Activated gamma-delta T cell treated with anti-CD3 and anti-CD28 coated beads, Interleukin-2, amount 50 U/mL, for 16 hours (primary cell): Measurements from ENCODE around the gene CAPG.
"Not testable (repeated sequence)": the region's sequence is repeated elsewhere in the genome, so short reads cannot be mapped to it uniquely, and the experiment has no call there.

Experiments
- DNase-seq: peaks from one replicate; pipeline ENCODE4 v3.0.0-alpha.2; 2020; ENCODE audit warnings: low read depth

CAPG gene

GRCh38 chr2:85409845-85410583, at the start of gene CAPG:
Gene CAPG, minus strand, starts transcription at chr2:85410366. Its CDS starts 8,221 bp downstream, at chr2:85402145.
- no peak for DNase-seq

GRCh38 chr2:85459771-85460170, 49.6 kb upstream of the CAPG start:
- no peak for DNase-seq

GRCh38 chr2:85458601-85459563, 48.7 kb upstream of the CAPG start:
- no peak for DNase-seq

GRCh38 chr2:85457877-85458316, 47.7 kb upstream of the CAPG start:
- no peak for DNase-seq

GRCh38 chr2:85457043-85457442, 46.9 kb upstream of the CAPG start:
- no peak for DNase-seq

GRCh38 chr2:85455552-85456090, 45.5 kb upstream of the CAPG start:
- no peak for DNase-seq

- no peak for DNase-seq
Observed at GRCh38 chr2:85453571-85453970, 43.4 kb upstream of the CAPG start.

GRCh38 chr2:85452237-85452636, 42.1 kb upstream of the CAPG start:
- DNase-seq, result no peak

GRCh38 chr2:85449214-85449588, 39.0 kb upstream of the CAPG start:
- no peak for DNase-seq

GRCh38 chr2:85448461-85449213, 38.5 kb upstream of the CAPG start:
- no peak for DNase-seq

GRCh38 chr2:85447222-85447585, 37.0 kb upstream of the CAPG start:
- no peak for DNase-seq

GRCh38 chr2:85446296-85447221, 36.4 kb upstream of the CAPG start:
- no peak for DNase-seq

- no peak for DNase-seq
Observed at GRCh38 chr2:85445316-85446295, 35.4 kb upstream of the CAPG start.

- DNase-seq, result no peak
Observed at GRCh38 chr2:85444629-85445172, 34.5 kb upstream of the CAPG start.

GRCh38 chr2:85441864-85442263, 31.7 kb upstream of the CAPG start:
- DNase-seq, result no peak

GRCh38 chr2:85440729-85441128, 30.6 kb upstream of the CAPG start:
- no peak for DNase-seq

GRCh38 chr2:85439986-85440385, 29.8 kb upstream of the CAPG start:
- DNase-seq, result no peak

- DNase-seq, result not testable (repeated sequence)
Observed at GRCh38 chr2:85439569-85439968, 29.4 kb upstream of the CAPG start.

- DNase-seq, result no peak
Observed at GRCh38 chr2:85439025-85439472, 28.9 kb upstream of the CAPG start.
